ENCODE results near the gene PLEKHA4. TPM values are rescaled to one million over a fixed set of nuclear protein-coding genes. Genes with fewer than 3 reads are reported as not detected.

Gene PLEKHA4
- total and polyA plus RNA-seq, 2 donors (not counting 1 experiment from before 2014, with no cell fraction given), result 4.3 to 6.2 TPM

DNA sequence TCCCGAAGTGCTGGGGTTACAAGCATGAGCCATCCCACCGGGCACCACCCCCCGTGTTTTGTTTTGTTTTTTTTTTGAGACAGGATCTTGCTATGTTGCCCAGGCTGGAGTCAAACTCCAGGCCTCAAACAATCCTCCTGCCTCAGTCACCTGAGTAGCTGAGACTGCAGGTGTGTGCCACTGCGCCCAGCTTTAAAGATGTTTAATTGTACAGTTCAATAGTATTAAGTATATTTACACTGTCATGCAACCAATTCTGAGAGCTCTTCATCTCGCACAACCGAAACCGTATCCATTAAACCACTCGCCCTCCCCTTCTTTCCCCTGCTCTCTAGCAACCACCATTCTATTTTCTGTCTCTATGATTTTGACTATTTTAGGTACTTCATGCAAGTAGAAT is 47.3 kb upstream of the PLEKHA4 start:
- ChIA-PET CTCF (no interaction called here), POLR2A (interaction anchor here (0.7 kb wide), 3 partner anchors 9 to 77 kb away, joined by 3 to 4 read pairs (median 4); no protein-coding TSS in a partner anchor)
- Histone ChIP-seq H3K4me3 (ENCODE audit: control extremely low read depth in 1 of 5, extremely low read depth in 1 of 5, insufficient read depth in 1 of 5, low read depth in 2 of 5, low read length in 4 of 5) (no peak overlapping the region), H3K27ac (ENCODE audit: low read length in 2 of 2) (no peak overlapping the region), H2AFZ (ENCODE audit: insufficient read depth, low read depth, low read length, poor library complexity, severe bottlenecking) (no peak overlapping the region), H3K9me3 (ENCODE audit: control extremely low read depth in 1 of 3, control insufficient read depth in 2 of 3, insufficient read depth in 1 of 3, low read length in 2 of 3) (peaks cover 0 to 7% (median 0%) of the 10 kb centered on the region in 3 donors), H3K9ac (ENCODE audit: low read length) (no peak overlapping the region), H3K27me3 (replicated peaks in 1 of 4; ENCODE audit: control extremely low read depth in 1 of 4, control insufficient read depth in 3 of 4, insufficient read depth in 4 of 4, low read length in 3 of 4) (no peaks in the 10 kb centered on the region), H3K36me3 (replicated peaks in 1 of 2; ENCODE audit: control extremely low read depth in 1 of 2, control insufficient read depth in 1 of 2, extremely low read depth in 1 of 2, insufficient read depth in 2 of 2, low read length in 1 of 2) (peaks cover 4 to 42% of the 10 kb centered on the region in 2 experiments), H3K4me1 (ENCODE audit: control insufficient read depth in 2 of 2, insufficient read depth in 2 of 2, low read length in 2 of 2) (peaks cover 5 to 6% of the 10 kb centered on the region in 2 donors), H4K20me1 (ENCODE audit: control insufficient read depth, insufficient read depth, low read length, poor library complexity, severe bottlenecking) (no peaks in the 10 kb centered on the region), H3K79me2 (ENCODE audit: control insufficient read depth, insufficient read depth, low read length) (no peaks in the 10 kb centered on the region), H3K4me2 (replicated peaks; ENCODE audit: low read depth, low read length, poor library complexity, severe bottlenecking) (no peak overlapping the region)
- H3K4me1 Mint-ChIP-seq, result peaks cover 11% of the 10 kb centered on the region
- H3K4me3 Mint-ChIP-seq, result no peak overlapping the region
- intact Hi-C loops (cut with micrococcal nuclease), result no loop called here
- no peak for TF ChIP-seq EZH2 (IDR thresholded peaks at IDR 0.05; ENCODE audit: borderline replicate concordance, insufficient read depth, low read depth, low read length, poor library complexity, severe bottlenecking)
- TF ChIP-seq, protein P1, sequence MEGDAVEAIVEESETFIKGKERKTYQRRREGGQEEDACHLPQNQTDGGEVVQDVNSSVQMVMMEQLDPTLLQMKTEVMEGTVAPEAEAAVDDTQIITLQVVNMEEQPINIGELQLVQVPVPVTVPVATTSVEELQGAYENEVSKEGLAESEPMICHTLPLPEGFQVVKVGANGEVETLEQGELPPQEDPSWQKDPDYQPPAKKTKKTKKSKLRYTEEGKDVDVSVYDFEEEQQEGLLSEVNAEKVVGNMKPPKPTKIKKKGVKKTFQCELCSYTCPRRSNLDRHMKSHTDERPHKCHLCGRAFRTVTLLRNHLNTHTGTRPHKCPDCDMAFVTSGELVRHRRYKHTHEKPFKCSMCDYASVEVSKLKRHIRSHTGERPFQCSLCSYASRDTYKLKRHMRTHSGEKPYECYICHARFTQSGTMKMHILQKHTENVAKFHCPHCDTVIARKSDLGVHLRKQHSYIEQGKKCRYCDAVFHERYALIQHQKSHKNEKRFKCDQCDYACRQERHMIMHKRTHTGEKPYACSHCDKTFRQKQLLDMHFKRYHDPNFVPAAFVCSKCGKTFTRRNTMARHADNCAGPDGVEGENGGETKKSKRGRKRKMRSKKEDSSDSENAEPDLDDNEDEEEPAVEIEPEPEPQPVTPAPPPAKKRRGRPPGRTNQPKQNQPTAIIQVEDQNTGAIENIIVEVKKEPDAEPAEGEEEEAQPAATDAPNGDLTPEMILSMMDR (IDR thresholded peaks at IDR 0.05), result no peak
- no peaks in the 10 kb centered on the region for H3K27me3 Mint-ChIP-seq
- no peak overlapping the region for H3K27ac Mint-ChIP-seq
- ATAC-seq (ENCODE audit: low read depth) (no peak), DNase-seq (no peak)
- H3K9me3 Mint-ChIP-seq (ENCODE audit: insufficient read depth), result no peaks in the 10 kb centered on the region
- 80% methylated on average over 2 of the region's 8 CpGs for WGBS (ENCODE audit: insufficient coverage)

DNA sequence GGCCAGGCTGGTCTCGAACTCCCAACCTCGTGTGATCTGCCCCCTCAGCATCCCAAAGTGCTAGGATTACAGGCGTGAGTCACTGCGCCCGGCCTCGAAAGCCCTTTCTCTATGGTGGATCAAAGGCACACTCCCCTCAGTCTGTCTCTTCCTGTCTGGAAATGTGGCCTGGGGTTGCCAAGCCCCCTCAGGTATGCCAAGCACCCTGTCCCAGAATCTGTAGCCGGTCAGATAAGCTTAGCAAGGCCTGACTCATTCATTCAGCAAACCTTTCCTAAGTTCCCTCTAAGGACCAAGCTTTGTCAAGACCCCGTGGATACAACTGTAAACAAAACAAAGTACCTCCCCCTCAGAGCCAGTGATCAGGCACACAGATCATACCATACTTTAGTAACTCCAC is 45.8 kb upstream of the PLEKHA4 start:
- peaks cover 0 to 7% (median 0%) of the 10 kb centered on the region in 3 donors for H3K9me3 ChIP-seq (ENCODE audit: control extremely low read depth in 1 of 3, control insufficient read depth in 2 of 3, insufficient read depth in 1 of 3, low read length in 2 of 3)
- Mint-ChIP-seq H3K4me3 (no peak overlapping the region), H3K27ac (no peak overlapping the region), H3K9me3 (ENCODE audit: insufficient read depth) (no peaks in the 10 kb centered on the region), H3K27me3 (no peaks in the 10 kb centered on the region), H3K4me1 (peaks cover 15% of the 10 kb centered on the region)
- DNase-seq, result no peak
- WGBS (ENCODE audit: insufficient coverage), result 99% methylated on average over 7 of the region's 8 CpGs
- no peaks in the 10 kb centered on the region for H3K27me3 ChIP-seq (replicated peaks in 1 of 4; ENCODE audit: control extremely low read depth in 1 of 4, control insufficient read depth in 3 of 4, insufficient read depth in 4 of 4, low read length in 3 of 4)
- intact Hi-C loops (cut with micrococcal nuclease), result no loop called here
- no peak overlapping the region for H3K4me2 ChIP-seq (replicated peaks; ENCODE audit: low read depth, low read length, poor library complexity, severe bottlenecking)
- CTCF ChIA-PET, result no interaction called here
- no peak overlapping the region for H2AFZ ChIP-seq (ENCODE audit: insufficient read depth, low read depth, low read length, poor library complexity, severe bottlenecking)
- no peak overlapping the region for H3K27ac ChIP-seq (ENCODE audit: low read length in 2 of 2)
- ATAC-seq (ENCODE audit: low read depth), result no peak
- H3K79me2 ChIP-seq (ENCODE audit: control insufficient read depth, insufficient read depth, low read length), result no peaks in the 10 kb centered on the region
- H3K4me1 ChIP-seq (ENCODE audit: control insufficient read depth in 2 of 2, insufficient read depth in 2 of 2, low read length in 2 of 2), result peaks cover 9 to 11% of the 10 kb centered on the region in 2 donors
- no peak overlapping the region for H3K4me3 ChIP-seq (ENCODE audit: control extremely low read depth in 1 of 5, extremely low read depth in 1 of 5, insufficient read depth in 1 of 5, low read depth in 2 of 5, low read length in 4 of 5)
- no peaks in the 10 kb centered on the region for H4K20me1 ChIP-seq (ENCODE audit: control insufficient read depth, insufficient read depth, low read length, poor library complexity, severe bottlenecking)
- no peak for TF ChIP-seq EZH2 (IDR thresholded peaks at IDR 0.05; ENCODE audit: borderline replicate concordance, insufficient read depth, low read depth, low read length, poor library complexity, severe bottlenecking)
- TF ChIP-seq, protein P1 (IDR thresholded peaks at IDR 0.05), result no peak
- POLR2A ChIA-PET, result no interaction called here
- peaks cover 6 to 50% of the 10 kb centered on the region in 2 experiments for H3K36me3 ChIP-seq (replicated peaks in 1 of 2; ENCODE audit: control extremely low read depth in 1 of 2, control insufficient read depth in 1 of 2, extremely low read depth in 1 of 2, insufficient read depth in 2 of 2, low read length in 1 of 2)
- H3K9ac ChIP-seq (ENCODE audit: low read length), result no peak overlapping the region
